K562 (cell line): ENCODE data around the gene SRRM5. TPM values are rescaled to one million over a fixed set of nuclear protein-coding genes. Genes with fewer than 3 reads are reported as not detected.

Experiments used
- JUNB ChIP-seq: fragments of 450-650 bp; formaldehyde crosslinking; conservative IDR thresholded peaks from 2 replicates; pipeline ENCODE4 v1.4.0; 2020; ENCODE audit warnings: mild to moderate bottlenecking
- RBM17 ChIP-seq: fragments of 200-400 bp; formaldehyde crosslinking; IDR thresholded peaks from 2 replicates; pipeline ENCODE4 v1.6.1; 2017; ENCODE audit warnings: low read depth, mild to moderate bottlenecking, low read length, borderline replicate concordance
- polyA plus RNA-seq, 8 experiments: library from polyadenylated mRNA; depleted of rRNA in 4 of 8; stranded (reverse) in 5 of 8; unstranded in 3 of 8; fragments of >200 nt; fragmentation: Nextera tagmentation in 2 of 8; fragmentation: Illumina TruSeq in 1 of 8; extraction: Ambion mirVana in 2 of 8; extraction: Trizol in 1 of 8; gene quantifications; 2 replicates each; pipeline versions ENCODE4 v1.2.1 to v1.2.3, GENCODE V29; 2011 to 2014; ENCODE audit warnings: inconsistent platforms in 1 of 8, missing spikeins in 1 of 8
- total RNA-seq, 7 experiments: library from RNA; depleted of rRNA in 6 of 7; stranded (reverse); fragments of >200 nt in 6 of 7; fragmentation: Illumina TruSeq in 2 of 7; extraction: Trizol in 2 of 7; gene quantifications; 2 replicates each; pipeline versions ENCODE4 v1.2.1 to v1.2.3, GENCODE V29; 2011 to 2021; ENCODE audit warnings: low replicate concordance in 1 of 7
- TF ChIP-seq, protein P1 (sequence below), 2 experiments: fragments of 450-650 bp in 1 of 2; sonication (generic) in 1 of 2; formaldehyde crosslinking in 1 of 2; IDR thresholded peaks; 2 replicates each; pipeline versions ENCODE4 v1.7.1 to v1.9.0; 2016 to 2022; ENCODE audit warnings: inconsistent platforms in 1 of 2, mild to moderate bottlenecking in 1 of 2, missing genetic modification reagents in 1 of 2
- TF ChIP-seq, protein P2 (sequence below): sonication (generic); formaldehyde crosslinking; IDR thresholded peaks from 2 replicates; pipeline ENCODE4 v1.8.0; 2022; ENCODE audit warnings: mild to moderate bottlenecking, missing genetic modification reagents
- TF ChIP-seq, protein P3 (sequence below): fragments of 150-350 bp; IDR thresholded peaks from 2 replicates; pipeline ENCODE4 v1.6.1; 2014; ENCODE audit warnings: low read depth, mild to moderate bottlenecking, low read length, borderline replicate concordance
- TF ChIP-seq, protein P4 (sequence below), 2 experiments: fragments of 450-650 bp; IDR thresholded peaks; 2 replicates each; pipeline ENCODE4 v1.6.1; 2016

Gene SRRM5
- total and polyA plus RNA-seq, 9 of the 15 experiments (the other 6 are each of a cell fraction or from before 2014, with no cell fraction given) = 0.09 to 0.45 (median 0.18) TPM; not detected in 2

DNA sequence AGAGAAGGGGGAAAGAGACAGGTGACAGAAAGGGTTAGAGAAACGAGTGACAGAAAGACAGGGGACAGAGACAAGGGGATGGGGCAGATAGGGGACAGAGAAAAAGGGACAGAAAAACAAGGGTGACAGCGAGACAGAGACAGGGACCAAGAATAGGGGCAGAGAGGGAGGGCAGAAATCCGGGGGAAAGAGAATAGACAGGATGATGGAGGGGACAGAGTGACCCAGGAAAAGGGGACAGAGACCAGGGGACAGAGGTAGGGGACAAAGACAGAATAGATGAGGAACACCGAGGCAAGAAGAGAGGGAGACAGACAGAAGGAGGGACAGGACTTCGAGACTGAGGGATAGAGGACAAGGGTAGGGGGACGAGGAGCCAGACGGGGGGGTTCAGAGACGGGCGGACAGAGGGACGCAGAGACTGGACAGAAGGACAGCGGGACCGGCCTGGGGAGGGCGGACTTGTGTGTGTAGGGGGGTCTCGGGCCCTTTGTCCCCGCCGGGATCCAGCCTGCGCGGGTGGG, 27.2 kb downstream of the SRRM5 start (continued):
- TF ChIP-seq, protein P1, sequence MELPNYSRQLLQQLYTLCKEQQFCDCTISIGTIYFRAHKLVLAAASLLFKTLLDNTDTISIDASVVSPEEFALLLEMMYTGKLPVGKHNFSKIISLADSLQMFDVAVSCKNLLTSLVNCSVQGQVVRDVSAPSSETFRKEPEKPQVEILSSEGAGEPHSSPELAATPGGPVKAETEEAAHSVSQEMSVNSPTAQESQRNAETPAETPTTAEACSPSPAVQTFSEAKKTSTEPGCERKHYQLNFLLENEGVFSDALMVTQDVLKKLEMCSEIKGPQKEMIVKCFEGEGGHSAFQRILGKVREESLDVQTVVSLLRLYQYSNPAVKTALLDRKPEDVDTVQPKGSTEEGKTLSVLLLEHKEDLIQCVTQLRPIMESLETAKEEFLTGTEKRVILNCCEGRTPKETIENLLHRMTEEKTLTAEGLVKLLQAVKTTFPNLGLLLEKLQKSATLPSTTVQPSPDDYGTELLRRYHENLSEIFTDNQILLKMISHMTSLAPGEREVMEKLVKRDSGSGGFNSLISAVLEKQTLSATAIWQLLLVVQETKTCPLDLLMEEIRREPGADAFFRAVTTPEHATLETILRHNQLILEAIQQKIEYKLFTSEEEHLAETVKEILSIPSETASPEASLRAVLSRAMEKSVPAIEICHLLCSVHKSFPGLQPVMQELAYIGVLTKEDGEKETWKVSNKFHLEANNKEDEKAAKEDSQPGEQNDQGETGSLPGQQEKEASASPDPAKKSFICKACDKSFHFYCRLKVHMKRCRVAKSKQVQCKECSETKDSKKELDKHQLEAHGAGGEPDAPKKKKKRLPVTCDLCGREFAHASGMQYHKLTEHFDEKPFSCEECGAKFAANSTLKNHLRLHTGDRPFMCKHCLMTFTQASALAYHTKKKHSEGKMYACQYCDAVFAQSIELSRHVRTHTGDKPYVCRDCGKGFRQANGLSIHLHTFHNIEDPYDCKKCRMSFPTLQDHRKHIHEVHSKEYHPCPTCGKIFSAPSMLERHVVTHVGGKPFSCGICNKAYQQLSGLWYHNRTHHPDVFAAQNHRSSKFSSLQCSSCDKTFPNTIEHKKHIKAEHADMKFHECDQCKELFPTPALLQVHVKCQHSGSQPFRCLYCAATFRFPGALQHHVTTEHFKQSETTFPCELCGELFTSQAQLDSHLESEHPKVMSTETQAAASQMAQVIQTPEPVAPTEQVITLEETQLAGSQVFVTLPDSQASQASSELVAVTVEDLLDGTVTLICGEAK (IDR thresholded peaks at IDR 0.05) = peak; percentile 53; the same call in 1 of the 2 replicates
- TF ChIP-seq, protein P1 (CRISPR knock-in tag; IDR thresholded peaks at IDR 0.05) = no peak
- TF ChIP-seq RBM17 (no peak), JUNB (CRISPR knock-in tag) (no peak)
- TF ChIP-seq, protein P2, sequence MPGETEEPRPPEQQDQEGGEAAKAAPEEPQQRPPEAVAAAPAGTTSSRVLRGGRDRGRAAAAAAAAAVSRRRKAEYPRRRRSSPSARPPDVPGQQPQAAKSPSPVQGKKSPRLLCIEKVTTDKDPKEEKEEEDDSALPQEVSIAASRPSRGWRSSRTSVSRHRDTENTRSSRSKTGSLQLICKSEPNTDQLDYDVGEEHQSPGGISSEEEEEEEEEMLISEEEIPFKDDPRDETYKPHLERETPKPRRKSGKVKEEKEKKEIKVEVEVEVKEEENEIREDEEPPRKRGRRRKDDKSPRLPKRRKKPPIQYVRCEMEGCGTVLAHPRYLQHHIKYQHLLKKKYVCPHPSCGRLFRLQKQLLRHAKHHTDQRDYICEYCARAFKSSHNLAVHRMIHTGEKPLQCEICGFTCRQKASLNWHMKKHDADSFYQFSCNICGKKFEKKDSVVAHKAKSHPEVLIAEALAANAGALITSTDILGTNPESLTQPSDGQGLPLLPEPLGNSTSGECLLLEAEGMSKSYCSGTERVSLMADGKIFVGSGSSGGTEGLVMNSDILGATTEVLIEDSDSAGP (CRISPR knock-in tag) = no peak
- TF ChIP-seq, protein P3, sequence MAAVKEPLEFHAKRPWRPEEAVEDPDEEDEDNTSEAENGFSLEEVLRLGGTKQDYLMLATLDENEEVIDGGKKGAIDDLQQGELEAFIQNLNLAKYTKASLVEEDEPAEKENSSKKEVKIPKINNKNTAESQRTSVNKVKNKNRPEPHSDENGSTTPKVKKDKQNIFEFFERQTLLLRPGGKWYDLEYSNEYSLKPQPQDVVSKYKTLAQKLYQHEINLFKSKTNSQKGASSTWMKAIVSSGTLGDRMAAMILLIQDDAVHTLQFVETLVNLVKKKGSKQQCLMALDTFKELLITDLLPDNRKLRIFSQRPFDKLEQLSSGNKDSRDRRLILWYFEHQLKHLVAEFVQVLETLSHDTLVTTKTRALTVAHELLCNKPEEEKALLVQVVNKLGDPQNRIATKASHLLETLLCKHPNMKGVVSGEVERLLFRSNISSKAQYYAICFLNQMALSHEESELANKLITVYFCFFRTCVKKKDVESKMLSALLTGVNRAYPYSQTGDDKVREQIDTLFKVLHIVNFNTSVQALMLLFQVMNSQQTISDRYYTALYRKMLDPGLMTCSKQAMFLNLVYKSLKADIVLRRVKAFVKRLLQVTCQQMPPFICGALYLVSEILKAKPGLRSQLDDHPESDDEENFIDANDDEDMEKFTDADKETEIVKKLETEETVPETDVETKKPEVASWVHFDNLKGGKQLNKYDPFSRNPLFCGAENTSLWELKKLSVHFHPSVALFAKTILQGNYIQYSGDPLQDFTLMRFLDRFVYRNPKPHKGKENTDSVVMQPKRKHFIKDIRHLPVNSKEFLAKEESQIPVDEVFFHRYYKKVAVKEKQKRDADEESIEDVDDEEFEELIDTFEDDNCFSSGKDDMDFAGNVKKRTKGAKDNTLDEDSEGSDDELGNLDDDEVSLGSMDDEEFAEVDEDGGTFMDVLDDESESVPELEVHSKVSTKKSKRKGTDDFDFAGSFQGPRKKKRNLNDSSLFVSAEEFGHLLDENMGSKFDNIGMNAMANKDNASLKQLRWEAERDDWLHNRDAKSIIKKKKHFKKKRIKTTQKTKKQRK = no peak
- TF ChIP-seq, protein P4, sequence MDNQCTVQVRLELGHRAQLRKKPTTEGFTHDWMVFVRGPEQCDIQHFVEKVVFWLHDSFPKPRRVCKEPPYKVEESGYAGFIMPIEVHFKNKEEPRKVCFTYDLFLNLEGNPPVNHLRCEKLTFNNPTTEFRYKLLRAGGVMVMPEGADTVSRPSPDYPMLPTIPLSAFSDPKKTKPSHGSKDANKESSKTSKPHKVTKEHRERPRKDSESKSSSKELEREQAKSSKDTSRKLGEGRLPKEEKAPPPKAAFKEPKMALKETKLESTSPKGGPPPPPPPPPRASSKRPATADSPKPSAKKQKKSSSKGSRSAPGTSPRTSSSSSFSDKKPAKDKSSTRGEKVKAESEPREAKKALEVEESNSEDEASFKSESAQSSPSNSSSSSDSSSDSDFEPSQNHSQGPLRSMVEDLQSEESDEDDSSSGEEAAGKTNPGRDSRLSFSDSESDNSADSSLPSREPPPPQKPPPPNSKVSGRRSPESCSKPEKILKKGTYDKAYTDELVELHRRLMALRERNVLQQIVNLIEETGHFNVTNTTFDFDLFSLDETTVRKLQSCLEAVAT (IDR thresholded peaks at IDR 0.05) = peak; percentile 31 to 64; a peak in 3 of 4 replicates
